Mucosa of stomach (tissue), 1 donor: ENCODE results near the gene YPEL4.

Experiments used
- H3K27me3 ChIP-seq: one replicate; pipeline ENCODE4 v1.7.0; 2013; ENCODE audit warnings: mild to moderate bottlenecking, low read length; ENCODE audit not compliant: control insufficient read depth, insufficient read depth
- H3K36me3 ChIP-seq: one replicate; pipeline ENCODE4 v1.7.0; 2013; ENCODE audit warnings: low read length; ENCODE audit not compliant: control insufficient read depth, insufficient read depth
- H3K4me1 ChIP-seq: one replicate; pipeline ENCODE4 v1.7.0; 2013; ENCODE audit warnings: mild to moderate bottlenecking, low read length; ENCODE audit not compliant: control insufficient read depth, insufficient read depth
- H3K4me3 ChIP-seq: one replicate; pipeline ENCODE4 v1.7.0; 2013; ENCODE audit warnings: low read length
- H3K9ac ChIP-seq: one replicate; pipeline ENCODE4 v1.7.0; 2013; ENCODE audit warnings: mild to moderate bottlenecking, low read length, moderate library complexity
- H3K9me3 ChIP-seq: one replicate; pipeline ENCODE4 v1.7.0; 2013; ENCODE audit warnings: mild to moderate bottlenecking, low read length, moderate library complexity; ENCODE audit not compliant: control insufficient read depth
- donor health status: Pancreatic carcinoma.

Gene YPEL4

GRCh38 chr11:57638811-57639320 is 10.8 kb downstream of the YPEL4 start:
- Histone ChIP-seq H3K36me3 (no peaks in the 10 kb centered on the region), H3K4me3 (peak overlapping the region; percentile 50), H3K4me1 (peaks cover 13% of the 10 kb centered on the region), H3K27me3 (peaks cover 21% of the 10 kb centered on the region), H3K9ac (peak overlapping the region; percentile 73), H3K9me3 (no peaks in the 10 kb centered on the region)

DNA sequence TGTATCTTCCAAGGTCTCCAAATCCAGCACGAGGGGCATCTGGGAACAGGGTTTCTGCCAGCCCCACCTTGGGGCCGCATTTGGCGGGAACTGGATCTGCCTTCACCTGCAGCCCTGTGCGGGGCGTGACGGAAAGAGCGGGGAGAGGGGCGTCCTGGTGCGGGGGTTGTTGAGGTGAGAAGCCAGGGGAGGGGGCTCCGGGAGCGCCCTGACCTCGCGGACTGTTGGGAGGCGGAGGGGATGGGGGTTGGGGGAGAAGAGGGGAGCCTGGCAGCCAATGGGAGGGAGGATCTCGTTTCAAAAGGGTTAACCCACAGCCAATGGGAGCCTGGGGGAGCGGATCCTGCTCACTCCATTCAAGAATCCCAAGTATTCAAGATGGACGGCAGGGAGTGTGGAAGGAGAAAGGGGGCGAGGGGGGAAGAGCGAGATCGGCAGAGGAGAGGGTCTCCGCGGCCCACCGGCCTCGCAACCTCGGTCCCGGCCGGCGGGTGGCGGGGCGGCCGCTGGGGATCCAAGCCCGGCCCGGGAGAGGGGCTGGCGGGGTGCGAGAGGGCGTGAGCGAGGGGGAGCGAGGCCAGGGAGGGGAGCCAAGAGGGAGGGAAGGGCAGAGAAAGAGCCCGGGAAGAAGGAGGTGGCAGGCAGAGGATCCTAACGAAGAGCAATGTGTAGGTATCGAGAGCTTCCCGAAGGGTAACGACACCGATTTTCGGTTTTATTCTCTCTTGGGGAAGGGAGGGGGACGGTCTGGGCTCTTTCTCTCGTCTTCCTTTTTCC is 11.5 kb downstream of the YPEL4 start:
- peak overlapping the region; percentile 50 for H3K4me3 ChIP-seq
- peaks cover 13% of the 10 kb centered on the region for H3K4me1 ChIP-seq
- H3K36me3 ChIP-seq = no peaks in the 10 kb centered on the region
- H3K9ac ChIP-seq = peak overlapping the region; percentile 73
- no peaks in the 10 kb centered on the region for H3K9me3 ChIP-seq
- peaks cover 21% of the 10 kb centered on the region for H3K27me3 ChIP-seq

GRCh38 chr11:57637626-57638004 is 12.1 kb downstream of the YPEL4 start:
- Histone ChIP-seq H3K9ac (peak overlapping the region; percentile 73), H3K27me3 (peaks cover 21% of the 10 kb centered on the region), H3K9me3 (no peaks in the 10 kb centered on the region), H3K4me1 (peaks cover 13% of the 10 kb centered on the region), H3K4me3 (no peak overlapping the region), H3K36me3 (no peaks in the 10 kb centered on the region)

- no peaks in the 10 kb centered on the region for H3K36me3 ChIP-seq
Measured at GRCh38 chr11:57635246-57635645, 14.5 kb downstream of the YPEL4 start.

DNA sequence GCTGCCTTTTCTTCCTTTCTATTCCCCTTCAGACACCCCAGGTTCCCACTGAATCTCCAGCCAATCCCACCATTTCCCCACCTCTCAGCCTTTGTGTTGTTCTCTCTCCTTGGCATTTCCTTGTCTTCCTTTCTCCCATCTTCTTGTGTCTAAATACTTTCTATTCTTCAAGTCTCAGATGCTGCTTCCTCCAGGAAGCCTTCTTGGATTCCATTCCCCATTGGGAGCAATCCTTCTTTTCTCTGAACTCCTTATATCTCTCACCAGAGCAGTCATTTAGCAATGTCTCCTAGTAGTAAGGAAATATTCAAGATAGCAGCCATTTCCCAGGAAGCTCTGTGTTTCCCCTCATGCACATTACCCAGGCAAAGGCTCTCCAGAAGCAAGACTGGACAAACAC is 15.4 kb downstream of the YPEL4 start:
- H3K27me3 ChIP-seq = peaks cover 18% of the 10 kb centered on the region
- H3K9ac ChIP-seq = no peak overlapping the region
- no peaks in the 10 kb centered on the region for H3K9me3 ChIP-seq
- H3K4me1 ChIP-seq = peaks cover 13% of the 10 kb centered on the region
- no peak overlapping the region for H3K4me3 ChIP-seq
- H3K36me3 ChIP-seq = no peaks in the 10 kb centered on the region

More at GRCh38 chr11:57635246-57635645, 14.5 kb downstream of the YPEL4 start:
- Histone ChIP-seq H3K4me1 (peaks cover 13% of the 10 kb centered on the region), H3K4me3 (no peak overlapping the region), H3K27me3 (peaks cover 21% of the 10 kb centered on the region), H3K9ac (no peak overlapping the region), H3K9me3 (no peaks in the 10 kb centered on the region)

GRCh38 chr11:57633394-57634070 is 16.2 kb downstream of the YPEL4 start:
- H3K9ac ChIP-seq = no peak overlapping the region
- H3K4me1 ChIP-seq = peaks cover 10% of the 10 kb centered on the region
- H3K9me3 ChIP-seq = no peaks in the 10 kb centered on the region
- H3K4me3 ChIP-seq = no peak overlapping the region
- peaks cover 18% of the 10 kb centered on the region for H3K27me3 ChIP-seq
- H3K36me3 ChIP-seq = no peaks in the 10 kb centered on the region

- Histone ChIP-seq H3K27me3 (peaks cover 6% of the 10 kb centered on the region), H3K4me3 (no peak overlapping the region), H3K36me3 (no peaks in the 10 kb centered on the region)
Measured at GRCh38 chr11:57632116-57632515, 17.6 kb downstream of the YPEL4 start.

GRCh38 chr11:57630171-57630570 is 19.5 kb downstream of the YPEL4 start:
- Histone ChIP-seq H3K27me3 (peaks cover 6% of the 10 kb centered on the region), H3K36me3 (no peaks in the 10 kb centered on the region), H3K4me1 (no peaks in the 10 kb centered on the region), H3K9me3 (no peaks in the 10 kb centered on the region), H3K9ac (no peak overlapping the region), H3K4me3 (no peak overlapping the region)

More at GRCh38 chr11:57632116-57632515, 17.6 kb downstream of the YPEL4 start:
- Histone ChIP-seq H3K4me1 (no peaks in the 10 kb centered on the region), H3K9ac (no peak overlapping the region), H3K9me3 (no peaks in the 10 kb centered on the region)

DNA sequence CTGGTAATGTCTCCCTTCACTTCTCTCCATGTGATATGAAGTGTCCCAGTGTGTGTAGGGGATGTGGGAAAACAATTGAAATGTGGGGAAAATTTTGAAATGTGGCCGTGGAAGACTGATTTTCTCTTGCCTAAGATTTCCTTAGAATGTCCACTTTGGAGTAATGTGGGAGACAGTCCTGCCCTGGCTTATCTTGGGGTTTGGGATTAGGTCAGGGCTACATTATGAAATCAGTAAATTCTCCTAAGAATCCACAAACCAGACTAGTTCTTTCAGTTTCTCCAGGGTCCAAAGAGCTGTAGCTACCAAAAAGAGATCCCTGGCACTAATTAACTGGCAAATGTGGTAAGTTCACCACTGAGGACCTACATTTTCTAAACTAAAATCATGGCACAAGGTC is 22.8 kb downstream of the YPEL4 start:
- Histone ChIP-seq H3K9ac (no peak overlapping the region), H3K4me3 (no peak overlapping the region), H3K36me3 (no peaks in the 10 kb centered on the region), H3K27me3 (no peaks in the 10 kb centered on the region), H3K9me3 (no peaks in the 10 kb centered on the region), H3K4me1 (no peaks in the 10 kb centered on the region)

DNA sequence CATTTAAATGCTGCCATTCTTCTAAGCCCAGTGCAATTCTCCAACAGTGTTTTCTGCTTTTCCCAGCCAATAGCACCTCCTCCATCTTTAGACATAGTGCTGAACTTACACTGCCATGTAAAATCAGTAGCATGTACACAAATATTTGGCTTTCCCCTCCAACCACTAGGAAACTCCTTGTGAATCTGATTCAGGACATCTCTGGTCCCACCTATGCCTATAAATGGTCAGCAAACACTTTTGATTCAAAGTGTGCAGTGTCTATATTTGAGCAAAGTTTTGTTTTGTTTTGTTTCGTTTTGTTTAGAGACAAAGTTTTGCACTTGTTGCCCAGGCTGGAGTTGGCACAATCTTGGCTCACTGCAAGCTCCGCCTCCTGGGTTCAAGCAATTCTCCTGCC is 24.8 kb downstream of the YPEL4 start:
- no peaks in the 10 kb centered on the region for H3K36me3 ChIP-seq
- no peaks in the 10 kb centered on the region for H3K4me1 ChIP-seq
- no peak overlapping the region for H3K9ac ChIP-seq
- no peaks in the 10 kb centered on the region for H3K27me3 ChIP-seq
- no peak overlapping the region for H3K4me3 ChIP-seq
- no peaks in the 10 kb centered on the region for H3K9me3 ChIP-seq

DNA sequence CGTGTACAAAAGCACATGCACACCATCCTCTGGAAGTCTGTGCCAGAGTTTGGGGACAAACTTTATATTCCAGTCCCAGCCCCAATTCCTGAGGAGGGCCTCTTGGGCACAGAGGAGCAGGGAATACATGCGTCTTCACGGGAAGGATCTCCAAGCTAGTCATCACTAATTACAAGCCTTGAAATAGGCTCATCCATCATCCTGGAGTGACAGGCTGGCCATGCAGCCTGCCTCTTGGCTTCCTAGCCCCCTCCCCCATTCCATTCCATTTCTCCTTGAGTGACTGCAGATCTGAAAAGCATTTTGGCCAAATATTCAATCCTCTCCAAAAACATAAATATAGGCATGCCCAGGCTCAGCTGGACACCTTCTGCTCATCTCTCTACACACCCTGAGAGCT is 27.4 kb downstream of the YPEL4 start:
- no peak overlapping the region for H3K4me3 ChIP-seq
- no peaks in the 10 kb centered on the region for H3K4me1 ChIP-seq
- no peaks in the 10 kb centered on the region for H3K27me3 ChIP-seq
- H3K9ac ChIP-seq = no peak overlapping the region
- peaks cover 4% of the 10 kb centered on the region for H3K9me3 ChIP-seq
- H3K36me3 ChIP-seq = no peaks in the 10 kb centered on the region

DNA sequence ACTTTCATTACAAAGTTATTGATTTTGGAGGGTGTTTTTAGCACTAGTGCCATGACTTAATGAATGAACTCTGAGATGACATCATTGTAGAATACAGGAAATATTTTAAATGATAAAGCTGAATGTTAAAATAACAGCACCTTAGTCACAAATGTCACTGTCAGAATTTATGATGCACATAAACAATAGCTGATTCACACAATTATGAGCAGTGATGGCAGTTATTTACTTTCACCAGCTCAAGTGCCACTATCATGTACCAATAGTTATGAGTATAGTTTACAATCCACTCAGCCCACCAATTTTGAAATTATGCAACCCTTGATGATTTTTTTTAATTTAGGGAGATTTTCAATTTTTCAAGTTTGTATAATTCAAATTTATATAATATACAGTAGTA is 29.2 kb downstream of the YPEL4 start:
- H3K4me3 ChIP-seq = no peak overlapping the region
- peaks cover 4% of the 10 kb centered on the region for H3K9me3 ChIP-seq
- H3K4me1 ChIP-seq = no peaks in the 10 kb centered on the region
- H3K36me3 ChIP-seq = no peaks in the 10 kb centered on the region
- H3K27me3 ChIP-seq = no peaks in the 10 kb centered on the region
- no peak overlapping the region for H3K9ac ChIP-seq
